HK-2 (cell line): Measurements from ENCODE around the gene NRSN2.
"Not testable (repeated sequence)": the region's sequence is repeated elsewhere in the genome, so short reads cannot be mapped to it uniquely, and the experiment has no call there.

Source experiments
- DNase-seq: peaks from one replicate; pipeline ENCODE4 v3.0.0-alpha.2; 2018; ENCODE audit not compliant: unreplicated experiment

NRSN2 gene

DNA sequence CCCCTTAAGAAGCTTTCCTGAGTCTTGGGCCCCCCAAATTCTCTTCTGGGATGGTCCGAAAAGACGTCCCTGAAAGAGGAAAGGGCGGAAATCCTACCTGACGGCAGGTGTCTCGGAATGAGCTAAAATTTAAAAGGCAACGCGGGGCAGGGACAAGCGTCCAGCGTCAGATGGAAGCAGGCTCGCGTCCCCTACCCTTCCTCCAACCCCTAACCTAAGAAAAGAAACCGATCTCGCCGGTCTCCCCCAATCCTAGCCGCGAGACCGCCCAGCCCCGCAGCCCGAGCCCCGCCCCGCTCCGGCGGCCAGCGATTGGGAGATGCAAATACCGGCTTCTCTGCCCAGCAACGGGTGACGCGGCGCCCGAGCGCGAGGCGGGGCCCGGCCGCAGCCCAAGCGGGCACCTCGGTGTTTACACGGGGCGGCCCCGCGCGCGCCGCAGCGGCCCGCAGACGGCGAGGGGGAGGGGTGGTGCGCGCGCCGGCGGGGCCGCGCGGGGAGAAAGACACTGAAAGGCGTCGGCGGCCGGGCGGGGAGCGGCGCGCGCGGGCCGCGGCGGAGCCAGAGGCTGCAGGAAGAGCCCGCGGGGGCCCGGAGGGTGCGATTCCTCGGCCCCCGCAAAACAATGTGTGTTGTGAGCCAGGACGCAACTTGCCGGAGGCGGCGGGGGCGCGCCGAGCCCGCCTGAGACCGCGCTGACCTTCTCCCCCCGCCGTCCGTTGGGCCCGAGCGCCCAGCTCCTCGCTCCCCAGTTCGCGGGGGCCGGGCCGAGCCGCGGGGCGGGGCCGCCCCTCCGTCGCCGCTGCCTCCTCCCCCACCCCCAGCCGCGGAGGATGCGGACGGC, 21.6 kb upstream of the NRSN2 start, which contains the start of gene SOX12:
SOX12 (plus strand) TSS at position 508 of the 844 bp plus-strand sequence. CDS start 373 bp downstream, outside the sequence.
- DNase-seq: peak; percentile 99

- peak; percentile 73 for DNase-seq
Measured at GRCh38 chr20:325889-326644, 20.8 kb upstream of the NRSN2 start.

DNA sequence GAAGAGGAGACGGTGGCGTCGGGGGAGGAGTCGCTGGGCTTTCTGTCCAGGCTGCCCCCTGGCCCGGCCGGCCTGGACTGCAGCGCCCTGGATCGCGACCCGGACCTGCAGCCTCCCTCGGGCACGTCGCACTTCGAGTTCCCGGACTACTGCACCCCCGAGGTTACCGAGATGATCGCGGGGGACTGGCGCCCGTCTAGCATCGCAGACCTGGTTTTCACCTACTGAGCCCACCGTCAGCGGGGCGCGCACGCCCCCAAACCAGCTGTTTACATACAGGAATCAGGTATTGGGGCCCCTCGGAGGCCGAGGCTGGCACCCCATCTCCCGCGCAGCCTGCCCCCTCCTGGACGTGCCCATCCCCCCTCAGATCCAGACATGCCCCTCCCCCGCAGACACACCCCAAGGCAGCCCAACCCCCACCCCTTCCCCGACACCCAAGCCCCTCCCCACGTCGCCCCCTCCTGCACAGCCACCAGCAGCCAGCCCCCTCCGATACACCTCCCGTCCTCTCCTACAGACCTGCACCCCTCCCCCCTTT, 20.2 kb upstream of the NRSN2 start:
- DNase-seq: no peak

- peak; percentile 95 for DNase-seq
Measured at GRCh38 chr20:327186-328026, 19.5 kb upstream of the NRSN2 start.

- DNase-seq: no peak
Measured at GRCh38 chr20:328027-328974, 18.6 kb upstream of the NRSN2 start.

GRCh38 chr20:328975-329695, 17.8 kb upstream of the NRSN2 start:
- no peak for DNase-seq

- peak; percentile 11 for DNase-seq
Measured at GRCh38 chr20:329851-330232, 17.1 kb upstream of the NRSN2 start.

DNA sequence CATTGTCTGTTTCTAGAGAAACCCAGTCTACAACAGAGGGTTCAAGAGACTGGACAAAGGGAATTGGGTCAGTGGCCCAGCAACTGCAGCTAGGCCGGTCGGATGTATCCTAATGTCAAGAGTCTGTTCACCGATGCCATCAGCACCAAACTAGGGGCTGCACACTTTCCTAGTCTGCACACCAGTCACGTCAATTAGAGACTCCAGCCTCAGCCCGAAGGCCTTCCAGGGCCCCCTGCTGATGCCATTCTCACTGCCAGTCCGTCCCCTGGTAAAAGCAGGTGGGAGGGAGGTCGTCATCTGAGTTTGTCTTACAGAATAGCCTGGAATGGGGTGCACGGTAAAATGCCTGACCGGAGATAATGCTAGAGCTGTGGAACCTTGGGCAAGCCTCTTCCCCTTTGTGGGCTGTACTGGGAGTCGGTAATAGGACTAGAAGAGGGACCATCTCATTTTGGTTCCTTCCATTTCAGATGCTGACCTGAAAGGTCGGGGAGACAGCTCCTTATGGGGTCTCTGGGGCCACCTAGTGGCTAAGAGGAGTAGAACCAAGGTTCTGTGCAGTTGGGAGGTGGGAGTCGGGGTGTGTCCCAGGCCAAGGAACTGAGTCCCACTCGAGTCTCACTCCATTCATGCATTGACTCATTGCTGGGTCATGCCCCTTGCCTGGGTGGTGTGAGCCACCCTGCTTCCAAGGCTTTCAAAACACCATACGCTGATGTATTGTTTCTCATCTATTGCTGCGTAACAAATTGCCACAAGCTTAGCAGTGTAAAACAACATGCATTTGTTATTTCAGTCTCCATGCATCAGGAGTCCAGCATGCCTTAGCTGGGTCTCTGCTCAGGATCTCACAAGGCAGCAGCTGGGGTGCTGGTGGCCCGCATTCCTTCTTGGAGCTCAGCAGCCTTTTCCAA, 16.4 kb upstream of the NRSN2 start:
- peak; percentile 68 for DNase-seq

DNA sequence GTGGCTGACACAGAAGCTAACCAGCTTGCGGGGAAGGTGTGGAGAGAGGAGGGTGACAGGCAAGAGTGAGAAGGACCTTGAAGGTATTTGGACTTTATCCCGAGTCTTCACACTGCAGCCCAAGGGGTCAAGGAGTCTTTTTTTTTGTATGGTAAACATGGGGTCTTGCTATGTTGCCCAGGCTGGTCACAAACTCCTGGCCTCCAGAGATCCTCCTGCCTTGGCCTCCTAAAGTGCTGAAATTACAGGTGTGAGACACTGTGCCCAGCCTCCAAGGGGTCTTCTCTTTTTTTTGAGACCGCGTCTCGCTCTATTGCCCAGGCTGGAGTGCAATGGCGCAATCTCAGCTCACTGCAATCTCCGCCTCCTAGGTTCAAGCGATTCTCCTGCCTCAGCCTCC, 12.3 kb upstream of the NRSN2 start:
- DNase-seq: no peak

- DNase-seq: not testable (repeated sequence)
Measured at GRCh38 chr20:336040-336439, 10.9 kb upstream of the NRSN2 start.

DNA sequence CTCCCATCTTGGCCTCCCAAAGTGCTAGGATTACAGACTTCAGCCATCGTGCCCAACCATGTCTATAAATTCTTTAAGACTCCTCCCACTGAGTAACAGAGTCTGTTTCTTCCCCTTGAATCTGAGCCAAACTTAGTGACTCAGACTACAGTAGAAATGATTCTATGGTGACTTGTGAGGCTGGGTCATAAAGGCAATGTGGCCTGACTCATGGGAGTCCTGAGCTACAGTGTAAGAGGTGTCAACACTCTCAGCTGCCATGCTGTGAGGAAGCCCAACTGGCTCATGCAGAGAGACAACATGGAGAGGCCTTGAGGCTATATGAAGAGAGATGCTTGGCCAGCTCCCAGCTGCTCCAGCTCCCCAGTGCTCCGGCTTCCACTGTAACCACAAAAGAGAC, 5.2 kb upstream of the NRSN2 start:
- peak; percentile 71 for DNase-seq

GRCh38 chr20:343107-343506, 3.8 kb upstream of the NRSN2 start:
- DNase-seq: no peak

- DNase-seq: no peak
Measured at GRCh38 chr20:346033-346639, 775 bp upstream of the NRSN2 start.

DNA sequence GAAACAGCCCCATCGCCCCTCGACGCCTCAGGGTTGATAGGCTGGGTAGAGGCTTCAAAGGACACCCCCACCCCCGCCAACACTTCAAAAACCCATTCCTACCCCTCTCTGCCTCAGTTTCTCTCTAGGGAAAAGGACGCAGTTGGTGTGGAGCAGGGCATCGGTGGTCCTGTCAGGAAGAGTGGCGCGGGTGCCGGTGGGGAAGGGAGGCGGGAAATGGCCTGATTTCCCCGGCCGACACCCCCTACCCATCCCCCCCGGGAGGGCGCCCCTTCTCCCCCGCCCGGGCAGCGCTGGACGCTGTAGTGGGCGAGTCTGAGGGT, 367 bp downstream of the NRSN2 start:
- no peak for DNase-seq

DNA sequence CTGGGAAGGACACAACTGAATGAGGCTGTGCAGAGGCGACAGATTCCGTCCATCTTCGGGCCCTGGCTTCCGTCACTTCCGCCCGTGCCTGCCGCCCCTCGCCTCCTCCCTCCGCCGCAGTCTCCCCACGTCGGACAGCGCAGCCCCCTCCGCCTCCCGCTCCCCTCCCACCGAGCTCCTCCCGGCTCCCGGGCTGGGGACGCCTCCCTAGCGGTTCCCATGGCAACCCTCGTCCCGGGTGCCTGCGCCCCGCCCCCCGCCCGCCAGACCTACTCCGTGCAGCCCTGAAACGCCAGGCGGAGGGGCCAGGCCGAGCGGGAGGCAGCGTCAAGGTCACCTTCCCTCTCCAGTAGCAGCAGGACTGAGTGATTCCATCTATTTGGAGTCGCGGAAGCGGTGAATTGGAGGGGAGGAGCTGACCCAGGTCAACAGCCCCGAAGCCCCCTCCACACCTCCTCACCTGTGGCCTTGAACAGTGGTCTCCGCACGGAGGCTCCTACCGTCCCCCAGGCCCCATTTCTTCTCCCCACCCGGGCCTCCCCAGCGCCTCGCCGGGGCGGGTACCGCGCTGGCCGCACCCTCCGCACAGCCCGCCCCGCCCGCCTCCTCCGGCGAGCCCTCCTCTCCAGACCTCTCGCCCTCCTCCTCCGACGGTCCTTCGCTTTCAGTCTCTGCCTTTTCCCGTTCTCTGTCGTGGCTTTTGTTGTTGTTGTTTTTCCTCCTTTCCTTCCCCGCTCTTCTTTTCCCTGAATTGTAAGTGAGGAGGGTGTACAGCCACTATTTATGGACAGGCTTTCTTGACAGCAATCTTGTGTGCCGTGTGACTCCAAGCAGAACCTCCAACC, 951 bp downstream of the NRSN2 start:
- DNase-seq: peak; percentile 99

GRCh38 chr20:348972-349841, 2.3 kb downstream of the NRSN2 start:
- DNase-seq: no peak

- no peak for DNase-seq
Measured at GRCh38 chr20:353166-353565, 6.3 kb downstream of the NRSN2 start.
